T-helper 17 cell (primary cell): ENCODE results near the gene CAMK2N2. TPM values are rescaled to one million over a fixed set of nuclear protein-coding genes. Genes with fewer than 3 reads are reported as not detected.
"Not testable (repeated sequence)": the region's sequence is repeated elsewhere in the genome, so short reads cannot be mapped to it uniquely, and the experiment has no call there.

Source experiments
- ATAC-seq: fragments of 150-1000 bp; cut with Tn5 transposase; 2 replicates; pipeline ENCODE4 v1.10.0; 2021; ENCODE audit warnings: mild to moderate bottlenecking, moderate library complexity
- DNase-seq, 3 donors: peaks; one replicate each; pipeline versions ENCODE4 v3.0.0 to v3.0.0-alpha.2; 2020 to 2021
- H3K9me3 ChIP-seq: one replicate; pipeline ENCODE4 v1.7.0; 2013; ENCODE audit warnings: low read length, mild to moderate bottlenecking; ENCODE audit not compliant: control insufficient read depth, poor library complexity, severe bottlenecking
- H3K27ac Mint-ChIP-seq: one replicate; pipeline ENCODE4 v1.8.0; 2022; ENCODE audit warnings: mild to moderate bottlenecking, moderate library complexity, mixed read lengths
- H3K27me3 Mint-ChIP-seq: one replicate; pipeline ENCODE4 v1.8.0; 2022; ENCODE audit warnings: mixed read lengths
- H3K36me3 Mint-ChIP-seq: one replicate; pipeline ENCODE4 v1.8.0; 2022; ENCODE audit warnings: low read depth, mixed read lengths
- H3K4me1 Mint-ChIP-seq: one replicate; pipeline ENCODE4 v1.8.0; 2022; ENCODE audit warnings: mild to moderate bottlenecking, mixed read lengths
- H3K4me3 Mint-ChIP-seq: one replicate; pipeline ENCODE4 v1.8.0; 2022; ENCODE audit warnings: mild to moderate bottlenecking, moderate library complexity, mixed read lengths
- total RNA-seq, 4 donors: library from RNA in 2 of 4; stranded (reverse) in 2 of 4; gene quantifications; one replicate each; pipeline ENCODE4 v1.2.3 and lab custom pipeline; 2022 to 2026

Gene CAMK2N2
- total RNA-seq, 2 donors from 2014 or later, result 0.20 to 0.31 TPM

- no peak for ATAC-seq
- Mint-ChIP-seq H3K36me3 (peaks cover 5% of the 10 kb centered on the region), H3K27ac (no peak overlapping the region), H3K4me1 (peaks cover 2% of the 10 kb centered on the region), H3K27me3 (peaks cover 29% of the 10 kb centered on the region), H3K4me3 (no peak overlapping the region)
- H3K9me3 ChIP-seq, result no peaks in the 10 kb centered on the region
- no peak for DNase-seq
Observed at GRCh38 chr3:184290331-184290730, 29.0 kb upstream of the CAMK2N2 start.

GRCh38 chr3:184289426-184289938 lies 28.1 kb upstream of the CAMK2N2 start:
- Mint-ChIP-seq H3K27me3 (peaks cover 36% of the 10 kb centered on the region), H3K36me3 (peaks cover 5% of the 10 kb centered on the region), H3K4me3 (no peak overlapping the region), H3K4me1 (peaks cover 2% of the 10 kb centered on the region), H3K27ac (no peak overlapping the region)
- ATAC-seq (peak; percentile 73), DNase-seq (peak in 2 of 3 donors; percentile 33 to 45)
- H3K9me3 ChIP-seq, result no peaks in the 10 kb centered on the region

DNA sequence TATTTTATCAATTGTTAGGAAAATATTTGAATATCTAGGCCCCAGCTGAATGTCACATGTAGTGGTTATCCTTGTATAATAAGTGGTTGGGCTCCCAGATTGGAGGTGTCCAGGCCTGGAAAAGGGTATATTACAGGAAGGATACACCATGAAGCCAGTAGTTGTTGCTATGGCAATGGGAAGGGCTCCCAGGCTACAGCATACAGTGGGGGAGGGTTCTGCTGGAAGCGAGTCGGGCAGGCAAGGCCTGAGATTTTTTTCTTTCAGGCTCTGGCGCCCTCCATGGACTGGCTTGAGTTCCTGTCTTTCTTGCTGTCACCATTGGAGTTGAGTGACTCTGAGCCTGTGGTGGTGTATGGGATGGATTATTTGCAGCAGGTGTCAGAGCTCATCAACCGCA lies 23.3 kb upstream of the CAMK2N2 start:
- H3K4me3 Mint-ChIP-seq, result no peak overlapping the region
- peaks cover 2% of the 10 kb centered on the region for H3K4me1 Mint-ChIP-seq
- no peak for DNase-seq
- H3K27me3 Mint-ChIP-seq, result peaks cover 52% of the 10 kb centered on the region
- H3K36me3 Mint-ChIP-seq, result peaks cover 5% of the 10 kb centered on the region
- H3K27ac Mint-ChIP-seq, result no peak overlapping the region
- H3K9me3 ChIP-seq, result no peaks in the 10 kb centered on the region
- no peak for ATAC-seq

- Mint-ChIP-seq H3K4me3 (no peak overlapping the region), H3K27me3 (peaks cover 62% of the 10 kb centered on the region), H3K27ac (no peak overlapping the region), H3K4me1 (peaks cover 2% of the 10 kb centered on the region), H3K36me3 (peaks cover 5% of the 10 kb centered on the region)
- DNase-seq (no peak), ATAC-seq (no peak)
- no peaks in the 10 kb centered on the region for H3K9me3 ChIP-seq
Observed at GRCh38 chr3:184283681-184284080, 22.3 kb upstream of the CAMK2N2 start.

DNA sequence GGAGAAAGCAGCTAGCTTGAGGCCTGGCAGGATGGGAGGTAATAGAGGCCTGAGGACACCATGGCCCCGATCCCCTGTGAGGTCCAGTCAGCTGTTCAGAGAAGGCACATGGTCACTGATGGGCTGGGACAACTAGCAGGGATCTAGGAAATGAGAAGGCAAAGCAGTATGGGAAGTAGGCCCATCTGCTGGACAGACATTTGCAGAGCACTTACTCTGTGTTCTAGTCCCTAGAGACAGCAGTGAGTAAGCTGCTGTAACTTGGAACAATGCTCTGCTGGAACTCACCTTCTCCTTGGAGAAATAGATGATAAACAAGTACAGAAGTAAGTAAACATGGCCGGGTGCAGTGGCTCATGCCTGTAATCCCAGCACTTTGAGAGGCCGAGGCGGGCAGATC lies 21.6 kb upstream of the CAMK2N2 start:
- H3K4me1 Mint-ChIP-seq, result peaks cover 2% of the 10 kb centered on the region
- no peak overlapping the region for H3K27ac Mint-ChIP-seq
- no peaks in the 10 kb centered on the region for H3K9me3 ChIP-seq
- no peak overlapping the region for H3K4me3 Mint-ChIP-seq
- peaks cover 5% of the 10 kb centered on the region for H3K36me3 Mint-ChIP-seq
- DNase-seq (no peak), ATAC-seq (no peak)
- peaks cover 67% of the 10 kb centered on the region for H3K27me3 Mint-ChIP-seq

DNA sequence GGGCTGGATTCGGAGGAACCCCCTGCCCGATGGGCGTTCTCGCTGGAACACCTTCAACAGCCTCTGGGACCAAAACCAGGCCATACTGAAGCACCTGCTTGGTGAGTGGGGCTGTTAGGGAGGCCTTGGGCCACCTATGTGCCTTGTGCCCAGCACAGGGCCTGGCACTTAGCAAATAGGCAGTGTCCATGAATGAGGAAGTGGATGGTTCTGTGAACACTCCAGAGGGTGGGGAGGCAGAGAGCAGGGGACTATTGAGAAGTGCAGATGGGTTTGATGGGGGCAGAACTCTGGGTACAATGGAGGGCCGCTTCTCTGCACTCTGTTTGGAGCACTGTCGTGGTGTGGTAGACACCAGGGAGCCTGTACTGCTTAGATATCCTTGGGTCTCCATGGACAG lies 16.0 kb upstream of the CAMK2N2 start:
- Mint-ChIP-seq H3K36me3 (peaks cover 9% of the 10 kb centered on the region), H3K4me3 (no peak overlapping the region), H3K27me3 (peaks cover 54% of the 10 kb centered on the region), H3K4me1 (peaks cover 3% of the 10 kb centered on the region), H3K27ac (no peak overlapping the region)
- DNase-seq (no peak), ATAC-seq (no peak)
- H3K9me3 ChIP-seq, result no peaks in the 10 kb centered on the region

- Mint-ChIP-seq H3K27me3 (peaks cover 63% of the 10 kb centered on the region), H3K4me3 (peak within 1 kb of the TSS; percentile 58)
Observed at GRCh38 chr3:184275961-184276910, 14.9 kb upstream of the CAMK2N2 start, which contains the start of gene ECE2. Gene ECE2 (plus strand): TSS chr3:184276022. CDS start chr3:184276154, 132 bp downstream.

GRCh38 chr3:184275381-184275701 lies 14.0 kb upstream of the CAMK2N2 start:
- no peak overlapping the region for H3K27ac Mint-ChIP-seq
- peak overlapping the region; percentile 58 for H3K4me3 Mint-ChIP-seq
- no peak for DNase-seq
- no peak for ATAC-seq
- no peaks in the 10 kb centered on the region for H3K9me3 ChIP-seq
- peaks cover 62% of the 10 kb centered on the region for H3K27me3 Mint-ChIP-seq
- H3K36me3 Mint-ChIP-seq, result peaks cover 14% of the 10 kb centered on the region
- H3K4me1 Mint-ChIP-seq, result peaks cover 3% of the 10 kb centered on the region

More at GRCh38 chr3:184275961-184276910, 14.9 kb upstream of the CAMK2N2 start, which contains the start of gene ECE2:
- H3K27ac Mint-ChIP-seq, result no peak within 1 kb of the TSS
- H3K4me1 Mint-ChIP-seq, result peaks cover 3% of the 10 kb centered on the region
- ATAC-seq, result no peak
- no peak for DNase-seq
- H3K9me3 ChIP-seq, result no peaks in the 10 kb centered on the region
- peaks cover 14% of the 10 kb centered on the region for H3K36me3 Mint-ChIP-seq

GRCh38 chr3:184272269-184272668 lies 10.9 kb upstream of the CAMK2N2 start:
- peaks cover 14% of the 10 kb centered on the region for H3K36me3 Mint-ChIP-seq
- ATAC-seq (no peak), DNase-seq (no peak)
- no peaks in the 10 kb centered on the region for H3K9me3 ChIP-seq
- peaks cover 49% of the 10 kb centered on the region for H3K27me3 Mint-ChIP-seq
- H3K4me1 Mint-ChIP-seq, result peaks cover 3% of the 10 kb centered on the region
- no peak overlapping the region for H3K27ac Mint-ChIP-seq
- no peak overlapping the region for H3K4me3 Mint-ChIP-seq

GRCh38 chr3:184267249-184267648 lies 5.9 kb upstream of the CAMK2N2 start:
- H3K4me3 Mint-ChIP-seq, H3K9me3 ChIP-seq, DNase-seq, H3K4me1 Mint-ChIP-seq, H3K36me3 Mint-ChIP-seq, H3K27ac Mint-ChIP-seq, ATAC-seq: not testable (repeated sequence)
- H3K27me3 Mint-ChIP-seq, result peaks cover 26% of the 10 kb centered on the region

DNA sequence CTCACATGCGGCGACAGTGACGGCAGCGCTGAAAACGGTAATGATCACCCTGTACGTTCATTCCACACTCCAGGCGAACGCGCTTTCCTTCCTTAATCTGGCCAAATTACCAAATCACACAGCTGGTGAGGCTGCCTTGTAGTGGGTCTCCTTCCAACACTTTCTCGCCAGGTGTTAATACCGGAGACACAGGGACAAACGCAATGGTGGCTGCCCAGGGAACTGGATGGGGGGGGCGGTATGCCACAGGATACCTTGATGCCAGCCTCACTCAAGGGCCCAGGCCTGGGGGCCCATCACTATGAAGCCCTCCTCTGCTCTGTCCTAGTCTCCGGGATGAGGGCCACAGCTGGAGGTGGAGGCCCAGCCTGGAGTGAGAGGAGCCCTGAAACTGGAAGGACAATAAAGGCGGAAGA lies 1.4 kb upstream of the CAMK2N2 start:
- peaks cover 7% of the 10 kb centered on the region for H3K27me3 Mint-ChIP-seq
- peak overlapping the region; percentile 9 for H3K4me3 Mint-ChIP-seq
- H3K36me3 Mint-ChIP-seq, result peaks cover 5% of the 10 kb centered on the region
- H3K4me1 Mint-ChIP-seq, result peaks cover 20% of the 10 kb centered on the region
- ATAC-seq (no peak), DNase-seq (no peak)
- H3K9me3 ChIP-seq, result no peaks in the 10 kb centered on the region
- H3K27ac Mint-ChIP-seq, result peak overlapping the region; percentile 21

- peak overlapping the region; percentile 32 for H3K27ac Mint-ChIP-seq
- peak; percentile 12 for ATAC-seq
- H3K4me1 Mint-ChIP-seq, result peaks cover 20% of the 10 kb centered on the region
- peaks cover under 1% of the 10 kb centered on the region for H3K27me3 Mint-ChIP-seq
- H3K36me3 Mint-ChIP-seq, result peaks cover 5% of the 10 kb centered on the region
- no peaks in the 10 kb centered on the region for H3K9me3 ChIP-seq
- peak overlapping the region; percentile 98 for H3K4me3 Mint-ChIP-seq
- no peak for DNase-seq
Observed at GRCh38 chr3:184261854-184262763, 756 bp upstream of the CAMK2N2 start.

DNA sequence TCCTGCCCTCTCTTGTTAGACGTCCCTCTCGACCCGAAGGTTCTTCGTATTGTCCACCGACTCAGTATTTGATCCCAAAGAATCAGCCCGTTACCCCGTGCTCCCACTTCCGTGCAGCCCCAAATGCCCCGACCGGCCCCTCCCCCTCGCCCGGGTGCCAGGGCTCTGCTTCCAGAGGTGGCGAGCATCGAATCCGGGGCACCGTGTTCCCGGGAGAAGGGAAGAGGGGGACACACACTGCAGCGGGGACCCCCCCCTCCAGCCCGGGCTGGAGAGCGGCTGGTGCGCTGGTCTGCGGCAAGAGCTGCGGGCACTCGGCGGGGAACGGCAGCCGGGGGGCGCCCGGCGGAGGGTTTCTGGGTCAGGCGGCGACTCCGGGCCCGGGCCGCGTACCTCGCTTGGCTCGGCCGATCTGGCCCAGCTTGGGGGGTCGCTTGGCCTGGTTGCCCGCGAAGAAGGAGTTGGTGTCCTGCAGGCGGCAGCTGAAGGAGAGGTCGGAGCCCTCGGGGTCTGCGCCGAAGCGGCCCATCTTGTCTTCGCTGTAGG lies 556 bp downstream of the CAMK2N2 start:
- Mint-ChIP-seq H3K27me3 (no peaks in the 10 kb centered on the region), H3K4me3 (peak overlapping the region; percentile 98), H3K27ac (no peak overlapping the region), H3K36me3 (peaks cover 5% of the 10 kb centered on the region), H3K4me1 (peaks cover 20% of the 10 kb centered on the region)
- ATAC-seq (no peak), DNase-seq (no peak)
- H3K9me3 ChIP-seq, result no peaks in the 10 kb centered on the region
